ENCODE results near the gene ANK3. TPM values are rescaled to one million over a fixed set of nuclear protein-coding genes. Genes with fewer than 3 reads are reported as not detected.

The ANK3 gene
- total RNA-seq, 4 donors from 2014 or later, result 86.3 to 224 (median 139) TPM

GRCh38 chr10:60140651-60141632 is 248.7 kb downstream of the ANK3 start:
- H3K27ac ChIP-seq, result peak overlapping the region; percentile 25 to 74 (median 51)
- peak in 1 of 2 donors; percentile 18 for TF ChIP-seq EP300 (IDR thresholded peaks at IDR 0.05)
- TF ChIP-seq, protein P1, sequence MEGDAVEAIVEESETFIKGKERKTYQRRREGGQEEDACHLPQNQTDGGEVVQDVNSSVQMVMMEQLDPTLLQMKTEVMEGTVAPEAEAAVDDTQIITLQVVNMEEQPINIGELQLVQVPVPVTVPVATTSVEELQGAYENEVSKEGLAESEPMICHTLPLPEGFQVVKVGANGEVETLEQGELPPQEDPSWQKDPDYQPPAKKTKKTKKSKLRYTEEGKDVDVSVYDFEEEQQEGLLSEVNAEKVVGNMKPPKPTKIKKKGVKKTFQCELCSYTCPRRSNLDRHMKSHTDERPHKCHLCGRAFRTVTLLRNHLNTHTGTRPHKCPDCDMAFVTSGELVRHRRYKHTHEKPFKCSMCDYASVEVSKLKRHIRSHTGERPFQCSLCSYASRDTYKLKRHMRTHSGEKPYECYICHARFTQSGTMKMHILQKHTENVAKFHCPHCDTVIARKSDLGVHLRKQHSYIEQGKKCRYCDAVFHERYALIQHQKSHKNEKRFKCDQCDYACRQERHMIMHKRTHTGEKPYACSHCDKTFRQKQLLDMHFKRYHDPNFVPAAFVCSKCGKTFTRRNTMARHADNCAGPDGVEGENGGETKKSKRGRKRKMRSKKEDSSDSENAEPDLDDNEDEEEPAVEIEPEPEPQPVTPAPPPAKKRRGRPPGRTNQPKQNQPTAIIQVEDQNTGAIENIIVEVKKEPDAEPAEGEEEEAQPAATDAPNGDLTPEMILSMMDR (IDR thresholded peaks at IDR 0.05), result no peak
- H3K36me3 ChIP-seq, result peaks cover 0 to 5% (median 0%) of the 10 kb centered on the region in 3 donors
- 55 to 64% methylated on average over 12 of the region's 12 CpGs for WGBS, 2 donors
- peak overlapping the region in 2 of 4 donors; percentile 3 to 25 for H3K4me3 ChIP-seq
- no peaks in the 10 kb centered on the region for H3K9me3 ChIP-seq
- peaks cover 0 to 29% (median 8%) of the 10 kb centered on the region in 4 donors for H3K4me1 ChIP-seq
- DNase-seq (ENCODE audit: low spot score in 2 of 2), result no peak
- no peaks in the 10 kb centered on the region for H3K27me3 ChIP-seq

- Histone ChIP-seq H3K27me3 (no peaks in the 10 kb centered on the region), H3K4me1 (peaks cover 0 to 29% (median 8%) of the 10 kb centered on the region in 4 donors), H3K4me3 (peak overlapping the region in 1 of 4 donors; percentile 25), H3K27ac (peak overlapping the region in 3 of 4 donors; percentile 13 to 74 (median 72)), H3K36me3 (peaks cover 0 to 2% (median 0%) of the 10 kb centered on the region in 3 donors), H3K9me3 (no peaks in the 10 kb centered on the region)
- TF ChIP-seq POLR2A (IDR thresholded peaks at IDR 0.05), result no peak
- TF ChIP-seq, protein P1 (IDR thresholded peaks at IDR 0.05), result no peak
- no peak for TF ChIP-seq EP300 (IDR thresholded peaks at IDR 0.05)
- no peak for DNase-seq (ENCODE audit: low spot score in 2 of 2)
- 27 to 30% methylated on average over 8 of the region's 8 CpGs for WGBS, 2 donors
These were observed 249.7 kb downstream of the ANK3 start for GRCh38 chr10:60139798-60140566.

DNA sequence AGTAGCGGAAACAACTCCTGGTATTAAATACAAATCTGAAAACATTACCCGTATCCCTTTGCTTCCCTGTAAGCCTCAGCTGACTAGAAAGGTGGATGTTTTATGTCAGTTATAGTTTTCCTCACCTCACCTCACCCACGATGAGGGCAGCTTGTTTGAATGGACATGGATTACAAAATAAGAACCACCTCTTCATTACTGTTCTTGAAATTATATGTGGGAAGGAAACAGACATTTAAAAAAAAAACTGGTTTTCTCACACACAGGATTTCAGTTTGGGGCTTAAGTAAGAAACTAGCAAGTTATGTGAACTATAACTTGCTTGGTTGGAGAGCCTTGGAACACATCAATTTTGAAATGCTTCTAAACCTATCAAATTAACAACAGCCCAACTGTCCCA is 250.4 kb downstream of the ANK3 start:
- H3K4me3 ChIP-seq, result no peak overlapping the region
- no peaks in the 10 kb centered on the region for H3K9me3 ChIP-seq
- peaks cover 0 to 29% (median 8%) of the 10 kb centered on the region in 4 donors for H3K4me1 ChIP-seq
- peaks cover 0 to 7% (median 0%) of the 10 kb centered on the region in 3 donors for H3K36me3 ChIP-seq
- no peaks in the 10 kb centered on the region for H3K27me3 ChIP-seq
- H3K27ac ChIP-seq, result peak overlapping the region in 2 of 4 donors; percentile 29 to 74
- 62 to 66% methylated on average over 3 of the region's 3 CpGs for WGBS, 2 donors
- DNase-seq (ENCODE audit: low spot score in 2 of 2), result no peak
- TF ChIP-seq POLR2A (IDR thresholded peaks at IDR 0.05), result no peak
- TF ChIP-seq EP300 (IDR thresholded peaks at IDR 0.05), result no peak
- TF ChIP-seq, protein P1 (IDR thresholded peaks at IDR 0.05), result no peak

- peaks cover 0 to 29% (median 8%) of the 10 kb centered on the region in 4 donors for H3K4me1 ChIP-seq
These were observed 250.8 kb downstream of the ANK3 start for GRCh38 chr10:60138842-60139241.

More at GRCh38 chr10:60138842-60139241, 250.8 kb downstream of the ANK3 start:
- no peak overlapping the region for H3K4me3 ChIP-seq
- H3K36me3 ChIP-seq, result peaks cover 0 to 10% (median 0%) of the 10 kb centered on the region in 3 donors
- H3K27me3 ChIP-seq, result no peaks in the 10 kb centered on the region
- DNase-seq (ENCODE audit: low spot score in 2 of 2), result no peak
- H3K9me3 ChIP-seq, result no peaks in the 10 kb centered on the region
- TF ChIP-seq, protein P1 (IDR thresholded peaks at IDR 0.05), result no peak
- TF ChIP-seq EP300 (IDR thresholded peaks at IDR 0.05) (no peak), POLR2A (IDR thresholded peaks at IDR 0.05) (no peak)
- 82 to 88% methylated on average over 5 of the region's 5 CpGs for WGBS, 2 donors
- peak overlapping the region in 1 of 4 donors; percentile 71 for H3K27ac ChIP-seq

All from tibial nerve (tissue), 4 donors.